HTR-8/SVneo (cell line): Measurements from ENCODE around the gene KRTAP9-3.
A peak's percentile ranks its signal among the peaks of the same experiment; 100 is the strongest.
"Not testable (repeated sequence)": the region's sequence is repeated elsewhere in the genome, so short reads cannot be mapped to it uniquely, and the experiment has no call there.

Experiments used
- DNase-seq: peaks from one replicate; pipeline ENCODE4 v3.0.0; 2011; ENCODE audit warnings: low spot score, mixed read lengths; ENCODE audit not compliant: insufficient read length
- FAIRE-seq: peaks from 2 replicates; lab custom pipeline; 2011; peaks lifted over from hg19 to GRCh38; lab: Jason Lieb, UNC

Gene KRTAP9-3, protein sequence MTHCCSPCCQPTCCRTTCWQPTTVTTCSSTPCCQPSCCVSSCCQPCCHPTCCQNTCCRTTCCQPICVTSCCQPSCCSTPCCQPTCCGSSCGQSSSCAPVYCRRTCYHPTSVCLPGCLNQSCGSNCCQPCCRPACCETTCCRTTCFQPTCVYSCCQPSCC

GRCh38 chr17:41232399-41233105 lies at the start of gene KRTAP9-3:
Gene KRTAP9-3, plus strand, starts transcription at chr17:41232449. Its CDS starts 53 bp downstream, at chr17:41232502.
- DNase-seq: not testable (repeated sequence)
- peak; percentile 71 for FAIRE-seq

DNA sequence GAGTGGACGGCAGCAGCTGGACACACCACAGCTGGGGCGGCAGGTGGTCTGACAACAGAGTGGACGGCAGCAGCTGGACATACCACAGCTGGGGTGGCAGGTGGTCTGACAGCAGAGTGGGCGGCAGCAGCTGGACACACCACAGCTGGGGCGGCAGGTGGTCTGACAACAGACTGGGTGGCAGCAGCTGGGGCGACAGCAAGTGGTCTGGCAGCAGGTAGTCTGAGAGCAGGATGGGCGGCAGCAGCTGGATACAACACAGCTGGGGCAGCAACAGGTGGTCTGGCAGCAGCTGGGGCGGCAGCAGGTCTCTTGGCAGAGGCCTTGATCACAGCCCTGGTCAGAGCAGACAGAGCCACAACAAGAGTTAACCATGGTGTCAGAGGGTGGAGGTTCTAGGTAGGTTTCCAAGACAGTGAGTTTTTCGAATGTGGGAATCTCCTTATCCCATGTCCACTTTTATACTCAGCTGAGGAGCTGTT lies 47.7 kb upstream of the KRTAP9-3 start, which contains the start of gene KRTAP4-1:
Gene KRTAP4-1 (minus strand): TSS at position 432 of the 482 bp plus-strand sequence. CDS start 57 bp downstream, at position 375.
- DNase-seq (no peak), FAIRE-seq (peak; percentile 95)

GRCh38 chr17:41185001-41185400 lies 47.2 kb upstream of the KRTAP9-3 start:
- DNase-seq: no peak
- FAIRE-seq: peak; percentile 9

- no peak for DNase-seq
Measured at GRCh38 chr17:41186872-41187271, 45.4 kb upstream of the KRTAP9-3 start.

DNA sequence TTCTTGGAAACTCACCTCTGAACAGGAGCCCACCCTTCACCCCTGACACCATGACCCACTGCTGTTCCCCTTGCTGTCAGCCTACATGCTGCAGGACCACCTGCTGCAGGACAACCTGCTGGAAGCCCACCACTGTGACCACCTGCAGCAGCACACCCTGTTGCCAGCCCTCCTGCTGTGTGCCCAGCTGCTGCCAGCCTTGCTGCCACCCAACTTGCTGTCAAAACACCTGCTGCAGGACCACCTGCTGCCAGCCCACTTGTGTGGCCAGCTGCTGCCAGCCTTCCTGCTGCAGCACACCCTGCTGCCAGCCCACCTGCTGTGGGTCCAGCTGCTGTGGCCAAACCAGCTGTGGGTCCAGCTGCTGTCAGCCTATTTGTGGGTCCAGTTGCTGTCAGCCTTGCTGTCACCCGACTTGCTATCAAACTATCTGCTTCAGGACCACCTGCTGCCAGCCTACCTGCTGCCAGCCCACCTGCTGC lies 42.4 kb upstream of the KRTAP9-3 start, which contains the start of gene KRTAP9-1:
Gene KRTAP9-1 (plus strand): TSS at position 51 of the 482 bp plus-strand sequence. CDS start 0 bp downstream, at position 51.
- not testable (repeated sequence) for FAIRE-seq, DNase-seq

More at GRCh38 chr17:41186872-41187271, 45.4 kb upstream of the KRTAP9-3 start:
- no peak for FAIRE-seq

GRCh38 chr17:41190328-41190727 lies 41.9 kb upstream of the KRTAP9-3 start:
- DNase-seq: no peak
- FAIRE-seq: peak; percentile 74

- no peak for FAIRE-seq
Measured at GRCh38 chr17:41196068-41196467, 36.2 kb upstream of the KRTAP9-3 start.

DNA sequence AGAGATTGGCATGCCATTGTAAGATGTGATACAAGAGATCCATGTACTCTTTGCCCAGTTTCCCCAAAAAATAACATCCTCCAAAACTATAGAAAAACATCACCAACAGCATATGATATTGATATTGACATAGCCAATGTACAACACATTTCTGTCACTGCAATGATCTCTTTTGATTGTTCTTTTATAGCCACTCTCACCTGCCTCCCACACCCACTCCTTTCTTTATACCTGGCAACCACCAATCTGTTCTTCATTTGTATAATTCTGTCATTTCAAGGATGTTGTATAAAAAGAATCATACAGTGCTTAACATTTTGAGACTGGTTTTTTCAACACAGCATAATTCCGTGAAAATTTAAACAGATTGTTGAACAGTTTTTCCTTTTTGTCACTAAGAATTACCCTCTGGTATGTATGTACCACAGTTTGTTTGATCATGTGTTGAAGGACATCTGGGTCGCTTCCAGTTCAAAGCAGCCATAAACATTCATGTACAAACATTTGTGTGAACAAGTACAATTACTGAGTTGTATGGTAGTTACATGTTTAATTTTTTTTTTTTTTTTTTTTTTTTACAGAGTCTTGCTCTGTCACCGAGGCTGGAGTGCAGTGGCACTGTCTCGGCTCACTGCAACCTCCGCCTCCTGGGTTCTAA lies 32.7 kb upstream of the KRTAP9-3 start:
- FAIRE-seq (no peak), DNase-seq (no peak)

More at GRCh38 chr17:41196068-41196467, 36.2 kb upstream of the KRTAP9-3 start:
- DNase-seq: no peak

GRCh38 chr17:41211845-41212466 lies 20.3 kb upstream of the KRTAP9-3 start:
- DNase-seq (no peak), FAIRE-seq (no peak)

- FAIRE-seq: peak; percentile 88
- no peak for DNase-seq
Measured at GRCh38 chr17:41212524-41213169, 19.6 kb upstream of the KRTAP9-3 start.

GRCh38 chr17:41215681-41216080 lies 16.6 kb upstream of the KRTAP9-3 start:
- no peak for DNase-seq
- FAIRE-seq: no peak

GRCh38 chr17:41223821-41224220 lies 8.4 kb upstream of the KRTAP9-3 start:
- no peak for FAIRE-seq
- no peak for DNase-seq

DNA sequence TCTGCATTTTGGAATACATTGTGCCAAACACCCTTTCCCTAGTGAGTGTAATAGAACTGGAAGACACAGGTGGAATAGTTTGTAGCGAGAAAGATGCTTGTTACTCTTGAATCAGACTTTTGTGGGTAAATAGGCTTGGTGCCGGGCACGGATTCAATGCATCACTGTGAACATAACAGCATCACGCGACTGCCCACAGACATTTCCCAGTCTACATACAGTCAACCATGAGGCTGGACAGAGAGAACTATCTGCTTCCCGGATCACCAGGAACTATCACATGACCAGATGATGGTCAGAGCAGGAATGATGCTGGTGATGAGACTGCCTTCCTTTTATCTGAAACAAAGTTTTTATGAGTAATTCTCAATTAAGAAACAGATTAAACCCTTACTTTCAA lies 6.2 kb upstream of the KRTAP9-3 start:
- DNase-seq: no peak
- FAIRE-seq: no peak

DNA sequence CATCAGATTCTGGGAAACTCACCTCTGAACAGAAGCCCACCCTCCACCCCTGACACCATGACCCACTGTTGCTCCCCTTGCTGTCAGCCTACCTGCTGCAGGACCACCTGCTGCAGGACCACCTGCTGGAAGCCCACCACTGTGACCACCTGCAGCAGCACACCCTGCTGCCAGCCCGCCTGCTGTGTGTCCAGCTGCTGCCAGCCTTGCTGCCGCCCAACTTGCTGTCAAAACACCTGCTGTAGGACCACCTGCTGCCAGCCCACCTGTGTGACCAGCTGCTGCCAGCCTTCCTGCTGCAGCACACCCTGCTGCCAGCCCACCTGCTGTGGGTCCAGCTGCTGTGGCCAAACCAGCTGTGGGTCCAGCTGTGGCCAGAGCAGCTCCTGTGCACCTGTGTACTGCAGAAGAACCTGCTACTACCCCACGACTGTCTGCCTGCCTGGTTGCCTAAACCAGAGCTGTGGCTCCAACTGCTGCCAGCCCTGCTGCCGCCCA lies 5.6 kb upstream of the KRTAP9-3 start, which contains the start of gene KRTAP9-2:
Gene KRTAP9-2 (plus strand): TSS at position 51 of the 498 bp plus-strand sequence. CDS start 7 bp downstream, at position 58.
- DNase-seq, FAIRE-seq: not testable (repeated sequence)

DNA sequence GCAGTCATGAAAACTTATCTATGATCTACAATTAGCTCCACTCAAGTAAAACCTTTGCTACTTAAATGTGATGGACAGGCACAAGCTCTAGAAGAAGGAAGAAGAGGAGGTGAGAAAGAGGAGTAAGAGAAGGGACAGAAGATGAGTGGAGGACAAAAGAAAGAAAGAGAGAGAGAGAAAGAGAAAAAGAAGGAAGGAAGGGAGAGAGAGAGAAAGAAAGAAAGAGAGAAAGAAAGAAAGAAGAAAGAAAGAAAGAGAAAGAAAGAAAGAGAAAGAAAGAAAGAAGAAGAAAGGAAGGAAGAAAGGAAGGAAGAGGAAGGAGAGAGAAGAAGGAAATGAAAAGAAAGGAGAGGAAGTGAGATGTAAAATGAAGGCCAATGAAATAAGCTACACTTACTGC lies 2.2 kb upstream of the KRTAP9-3 start:
- FAIRE-seq: no peak
- no peak for DNase-seq

DNA sequence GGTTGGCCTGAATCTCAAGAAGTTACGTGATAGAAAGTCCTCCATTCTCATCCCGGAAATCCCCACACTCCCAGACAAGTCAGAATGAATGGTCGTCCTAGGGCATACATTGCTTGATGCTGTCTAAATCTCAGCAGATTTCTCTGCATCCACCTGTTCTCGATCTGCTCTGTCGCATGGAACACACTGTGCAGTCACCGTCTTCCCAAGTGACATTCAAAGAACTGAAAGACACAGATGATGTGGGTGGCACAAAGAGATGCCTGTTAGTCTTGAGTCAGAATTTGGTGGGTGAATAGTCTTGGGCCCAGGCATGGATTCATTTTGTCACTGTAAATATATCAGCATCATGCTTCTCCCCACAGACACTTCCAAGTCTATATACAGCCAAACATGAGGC lies 518 bp upstream of the KRTAP9-3 start:
- FAIRE-seq: no peak
- no peak for DNase-seq

DNA sequence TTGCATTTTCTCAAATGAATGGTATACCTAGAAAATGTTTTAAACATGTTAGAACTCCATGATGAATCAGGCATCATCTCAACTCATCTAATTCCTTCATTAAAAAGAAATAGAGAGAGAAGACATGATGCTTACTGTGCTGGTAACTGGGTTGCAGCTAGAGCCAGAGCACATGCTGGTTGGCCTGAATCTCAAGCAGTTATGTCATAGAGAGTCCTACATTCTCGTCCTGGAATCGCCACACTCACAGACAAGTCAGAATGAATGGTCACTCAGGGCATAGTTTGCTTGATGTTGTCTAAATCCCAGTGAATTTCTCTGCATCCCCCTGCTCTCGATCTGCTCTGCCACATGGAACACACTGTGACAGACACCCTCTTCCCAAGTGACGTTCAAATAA lies 4.9 kb downstream of the KRTAP9-3 start:
- DNase-seq, FAIRE-seq: not testable (repeated sequence)

DNA sequence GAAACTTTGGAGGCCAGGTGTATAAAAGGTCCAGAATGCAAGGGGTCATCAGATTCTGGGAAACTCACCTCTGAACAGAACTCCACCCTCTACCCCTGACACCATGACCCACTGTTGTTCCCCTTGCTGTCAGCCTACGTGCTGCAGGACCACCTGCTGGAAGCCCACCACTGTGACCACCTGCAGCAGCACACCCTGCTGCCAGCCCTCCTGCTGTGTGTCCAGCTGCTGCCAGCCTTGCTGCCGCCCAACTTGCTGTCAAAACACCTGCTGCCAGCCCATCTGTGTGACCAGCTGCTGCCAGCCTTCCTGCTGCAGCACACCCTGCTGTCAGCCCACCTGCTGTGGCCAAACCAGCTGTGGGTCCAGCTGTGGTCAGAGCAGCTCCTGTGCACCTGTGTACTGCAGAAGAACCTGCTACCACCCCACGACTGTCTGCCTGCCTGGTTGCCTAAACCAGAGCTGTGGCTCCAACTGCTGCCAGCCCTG lies 5.7 kb downstream of the KRTAP9-3 start, which contains the start of gene KRTAP9-8:
Gene KRTAP9-8 (plus strand): TSS at position 51 of the 489 bp plus-strand sequence. CDS start 53 bp downstream, at position 104.
- DNase-seq, FAIRE-seq: not testable (repeated sequence)
